Tibial nerve (tissue), 4 donors: ENCODE data around the gene PPP1R2B. TPM values are rescaled to one million over a fixed set of nuclear protein-coding genes. Genes with fewer than 3 reads are reported as not detected.
"Not testable (repeated sequence)": the region's sequence is repeated elsewhere in the genome, so short reads cannot be mapped to it uniquely, and the experiment has no call there.

Experiments used
- DNase-seq, 2 donors: peaks; one replicate each; pipeline ENCODE4 v3.0.0-alpha.2; 2019; ENCODE audit warnings: low spot score in 2 of 2
- H3K27ac ChIP-seq, 4 donors: fragments of 200-600 bp; sonication (generic) in 3 of 4; one replicate each; pipeline ENCODE4 v1.5.1; 2017 to 2019; ENCODE audit warnings: mild to moderate bottlenecking in 1 of 4
- H3K27me3 ChIP-seq, 2 donors: fragments of 200-600 bp; sonication (generic) in 1 of 2; one replicate each; pipeline versions ENCODE4 v1.5.1 to v1.6.0; 2017 to 2019
- H3K36me3 ChIP-seq, 3 donors: fragments of 200-600 bp; sonication (generic); one replicate each; pipeline ENCODE4 v1.5.1; 2018 to 2019
- H3K4me1 ChIP-seq, 4 donors: fragments of 200-600 bp; sonication (generic) in 3 of 4; one replicate each; pipeline ENCODE4 v1.5.1; 2017 to 2019
- H3K4me3 ChIP-seq, 4 donors: fragments of 200-600 bp; sonication (generic) in 3 of 4; one replicate each; pipeline ENCODE4 v1.5.1; 2017 to 2019; ENCODE audit warnings: mild to moderate bottlenecking in 1 of 4, moderate library complexity in 1 of 4
- H3K9me3 ChIP-seq, 4 donors: fragments of 200-600 bp; sonication (generic) in 3 of 4; one replicate each; pipeline ENCODE4 v1.5.1; 2017 to 2019
- EP300 ChIP-seq, 2 donors: sonication (generic); formaldehyde crosslinking; IDR thresholded peaks; one replicate each; pipeline ENCODE4 v1.6.1; 2017; ENCODE audit warnings: antibody characterized with exemption in 2 of 2, mild to moderate bottlenecking in 1 of 2
- POLR2A ChIP-seq, 2 donors: fragments of 450-650 bp; IDR thresholded peaks; one replicate each; pipeline ENCODE4 v1.6.1; 2017; ENCODE audit warnings: antibody characterized with exemption in 2 of 2, mild to moderate bottlenecking in 2 of 2, moderate library complexity in 2 of 2
- WGBS, 2 donors: methylation state at CpG; one replicate each; pipeline ENCODE4 v1.1.5; 2018; 5-methylcytosine and 5-hydroxymethylcytosine counted together
- total RNA-seq, 4 donors: library from RNA; depleted of rRNA; stranded (reverse); fragments of >200 nt; gene quantifications; one replicate each; pipeline ENCODE4 v1.1.0, GENCODE V29; 2016
- TF ChIP-seq, protein P1 (sequence below), 5 experiments: fragments of 200-600 bp in 3 of 5; fragments of 450-650 bp in 2 of 5; sonication (generic) in 3 of 5; IDR thresholded peaks; one replicate each; pipeline ENCODE4 v1.5.1; 2016 to 2019; ENCODE audit warnings: antibody characterized with exemption in 5 of 5, mild to moderate bottlenecking in 3 of 5, moderate library complexity in 2 of 5

The PPP1R2B gene
- total RNA-seq, 4 donors from 2014 or later: not detected

DNA sequence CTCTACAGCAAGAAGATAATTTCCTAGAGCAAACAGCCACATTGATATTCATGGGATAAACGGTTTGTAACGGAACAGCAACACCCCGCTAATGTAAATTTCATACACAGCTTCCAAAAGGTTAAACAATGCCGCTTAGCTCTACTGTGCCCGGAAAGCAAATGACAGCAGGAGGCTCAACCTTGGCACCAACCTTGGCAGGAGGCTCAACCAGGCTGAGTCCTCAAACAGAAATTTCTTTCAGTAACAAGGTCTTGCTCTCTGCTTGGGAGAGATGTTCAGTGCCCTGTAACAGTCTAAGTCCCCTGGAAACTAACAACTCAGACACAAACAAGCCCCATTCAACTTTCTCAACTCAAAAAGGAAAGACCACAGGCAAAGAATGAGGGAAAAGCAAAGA, 11.1 kb upstream of the PPP1R2B start:
- no peaks in the 10 kb centered on the region for H3K27me3 ChIP-seq
- no peaks in the 10 kb centered on the region for H3K9me3 ChIP-seq
- 59 to 64% methylated on average over 5 of the region's 5 CpGs for WGBS, 2 donors
- DNase-seq: no peak
- H3K4me3 ChIP-seq: no peak overlapping the region
- no peak overlapping the region for H3K27ac ChIP-seq
- H3K36me3 ChIP-seq: no peaks in the 10 kb centered on the region
- TF ChIP-seq EP300 (IDR thresholded peaks at IDR 0.05) (no peak), POLR2A (IDR thresholded peaks at IDR 0.05) (no peak)
- TF ChIP-seq, protein P1, sequence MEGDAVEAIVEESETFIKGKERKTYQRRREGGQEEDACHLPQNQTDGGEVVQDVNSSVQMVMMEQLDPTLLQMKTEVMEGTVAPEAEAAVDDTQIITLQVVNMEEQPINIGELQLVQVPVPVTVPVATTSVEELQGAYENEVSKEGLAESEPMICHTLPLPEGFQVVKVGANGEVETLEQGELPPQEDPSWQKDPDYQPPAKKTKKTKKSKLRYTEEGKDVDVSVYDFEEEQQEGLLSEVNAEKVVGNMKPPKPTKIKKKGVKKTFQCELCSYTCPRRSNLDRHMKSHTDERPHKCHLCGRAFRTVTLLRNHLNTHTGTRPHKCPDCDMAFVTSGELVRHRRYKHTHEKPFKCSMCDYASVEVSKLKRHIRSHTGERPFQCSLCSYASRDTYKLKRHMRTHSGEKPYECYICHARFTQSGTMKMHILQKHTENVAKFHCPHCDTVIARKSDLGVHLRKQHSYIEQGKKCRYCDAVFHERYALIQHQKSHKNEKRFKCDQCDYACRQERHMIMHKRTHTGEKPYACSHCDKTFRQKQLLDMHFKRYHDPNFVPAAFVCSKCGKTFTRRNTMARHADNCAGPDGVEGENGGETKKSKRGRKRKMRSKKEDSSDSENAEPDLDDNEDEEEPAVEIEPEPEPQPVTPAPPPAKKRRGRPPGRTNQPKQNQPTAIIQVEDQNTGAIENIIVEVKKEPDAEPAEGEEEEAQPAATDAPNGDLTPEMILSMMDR (IDR thresholded peaks at IDR 0.05): no peak
- H3K4me1 ChIP-seq: no peaks in the 10 kb centered on the region

DNA sequence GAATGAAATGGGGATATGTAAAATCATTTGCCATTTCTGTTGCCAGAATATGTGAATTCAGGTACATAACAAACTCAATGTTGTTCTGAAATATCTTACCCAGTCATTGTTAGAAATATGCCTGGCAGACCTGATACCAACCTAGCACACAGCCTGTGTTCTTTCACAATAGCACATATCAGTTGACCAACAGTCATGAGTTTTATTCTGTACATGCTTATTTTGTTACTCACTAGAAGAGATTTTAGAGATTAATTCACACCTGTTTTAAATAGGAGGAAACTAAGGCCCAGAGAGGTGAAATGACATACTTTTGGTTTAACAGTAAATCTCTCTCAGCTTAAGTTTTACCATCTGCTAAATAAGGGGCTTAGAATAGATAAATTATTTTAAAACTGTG, 8.4 kb upstream of the PPP1R2B start:
- no peak overlapping the region for H3K4me3 ChIP-seq
- no peaks in the 10 kb centered on the region for H3K4me1 ChIP-seq
- no peaks in the 10 kb centered on the region for H3K9me3 ChIP-seq
- TF ChIP-seq, protein P1 (IDR thresholded peaks at IDR 0.05): no peak
- TF ChIP-seq POLR2A (IDR thresholded peaks at IDR 0.05) (no peak), EP300 (IDR thresholded peaks at IDR 0.05) (no peak)
- no peaks in the 10 kb centered on the region for H3K27me3 ChIP-seq
- DNase-seq: no peak
- H3K27ac ChIP-seq: no peak overlapping the region
- no peaks in the 10 kb centered on the region for H3K36me3 ChIP-seq

DNA sequence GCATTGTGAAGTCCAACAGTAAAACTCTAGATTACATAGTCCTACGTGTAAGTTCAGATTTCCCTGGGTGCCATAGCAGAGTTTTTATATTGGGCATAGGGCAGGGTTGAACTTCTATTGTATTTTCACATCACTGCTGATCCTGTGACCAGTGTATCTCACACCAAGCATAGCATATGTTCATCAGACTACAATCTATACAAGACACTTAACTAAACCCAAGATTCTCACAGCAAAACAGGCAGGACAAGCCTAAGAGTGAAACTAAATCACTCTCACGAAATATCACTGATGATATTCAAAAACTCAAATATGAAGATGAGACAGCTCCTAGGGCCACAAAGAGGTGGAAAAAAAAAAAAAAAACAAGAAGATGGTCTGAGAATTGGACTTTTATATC, 3.2 kb upstream of the PPP1R2B start:
- Histone ChIP-seq H3K4me1 (no peaks in the 10 kb centered on the region), H3K9me3 (peaks cover 0 to 27% (median 0%) of the 10 kb centered on the region in 4 donors), H3K36me3 (no peaks in the 10 kb centered on the region), H3K4me3 (no peak overlapping the region), H3K27ac (no peak overlapping the region), H3K27me3 (no peaks in the 10 kb centered on the region)
- WGBS, 2 donors: 73 to 80% methylated on average over 2 of the region's 2 CpGs
- DNase-seq: no peak
- no peak for TF ChIP-seq EP300 (IDR thresholded peaks at IDR 0.05)
- TF ChIP-seq, protein P1 (IDR thresholded peaks at IDR 0.05): no peak
- no peak for TF ChIP-seq POLR2A (IDR thresholded peaks at IDR 0.05)

DNA sequence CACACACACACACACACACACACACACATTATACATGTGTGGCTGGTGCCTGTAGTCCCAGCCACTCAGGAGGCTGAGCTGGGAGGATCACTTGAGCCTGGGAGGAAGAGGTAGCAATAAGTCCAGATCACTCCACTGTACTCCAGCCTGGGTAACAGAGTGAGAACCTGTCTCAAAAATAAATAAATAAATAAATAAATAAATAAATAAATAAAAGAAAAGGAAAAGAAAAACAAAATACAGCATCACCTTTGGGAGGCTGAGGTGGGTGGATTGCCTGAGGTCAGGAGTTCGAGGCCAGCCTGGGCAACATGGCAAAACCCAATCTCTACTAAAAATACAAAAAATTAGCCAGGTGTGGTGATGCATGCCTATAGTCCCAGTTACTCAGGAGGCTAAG, 1.6 kb upstream of the PPP1R2B start:
- WGBS, 2 donors: 82 to 85% methylated on average over 1 of the region's 1 CpG
- not testable (repeated sequence) for DNase-seq, H3K4me3 ChIP-seq, H3K36me3 ChIP-seq, H3K4me1 ChIP-seq, H3K27me3 ChIP-seq, H3K27ac ChIP-seq
- H3K9me3 ChIP-seq: peaks cover 0 to 27% (median 0%) of the 10 kb centered on the region in 4 donors

DNA sequence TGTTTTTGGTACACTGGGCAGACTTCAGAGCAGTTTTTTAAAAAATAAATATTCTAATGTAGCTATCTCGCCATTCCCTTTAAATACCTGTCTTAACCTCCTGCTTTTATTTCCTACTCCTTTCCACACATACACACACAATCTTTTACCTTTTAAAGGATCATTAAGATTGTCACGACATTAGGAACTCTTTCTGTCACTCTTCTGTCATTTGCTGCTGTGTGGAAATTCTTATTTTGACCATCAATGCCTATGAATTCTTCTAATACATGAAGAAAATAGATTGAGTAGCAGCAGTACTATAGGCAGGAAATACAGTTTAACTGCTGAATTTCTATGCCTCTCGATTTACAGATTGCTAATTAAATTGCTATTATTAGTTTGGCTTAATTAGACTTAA, 1.8 kb downstream of the PPP1R2B start:
- H3K4me1 ChIP-seq: no peaks in the 10 kb centered on the region
- H3K9me3 ChIP-seq: peaks cover 0 to 41% (median 1%) of the 10 kb centered on the region in 4 donors
- no peaks in the 10 kb centered on the region for H3K27me3 ChIP-seq
- DNase-seq: no peak
- no peaks in the 10 kb centered on the region for H3K36me3 ChIP-seq
- 81 to 83% methylated on average over 3 of the region's 3 CpGs for whole genome bisulfite sequencing, 2 donors
- no peak overlapping the region for H3K4me3 ChIP-seq
- TF ChIP-seq, protein P1 (IDR thresholded peaks at IDR 0.05): no peak
- TF ChIP-seq EP300 (IDR thresholded peaks at IDR 0.05): no peak
- no peak for TF ChIP-seq POLR2A (IDR thresholded peaks at IDR 0.05)
- no peak overlapping the region for H3K27ac ChIP-seq

DNA sequence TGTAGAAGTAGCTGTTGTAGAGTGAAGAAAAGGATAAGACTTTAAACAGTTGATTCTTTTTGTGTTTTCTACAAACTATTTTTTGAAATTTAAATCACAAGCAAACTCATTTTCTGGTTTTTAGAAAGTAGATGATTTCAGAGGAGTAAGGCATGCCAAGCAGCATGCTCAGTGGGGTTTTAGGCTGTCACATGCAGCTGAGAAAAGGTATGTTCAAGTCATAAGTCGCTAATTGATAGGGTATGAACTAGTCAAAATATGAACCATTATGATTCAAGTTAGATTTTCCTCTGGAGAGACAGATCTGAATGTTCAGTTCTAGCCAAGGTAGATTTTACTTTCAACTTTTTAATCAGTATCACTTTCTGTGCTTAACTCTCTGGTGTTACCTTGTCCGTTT, 3.0 kb downstream of the PPP1R2B start:
- WGBS, 2 donors: 76 to 84% methylated on average over 2 of the region's 2 CpGs
- not testable (repeated sequence) for H3K36me3 ChIP-seq, H3K4me3 ChIP-seq, H3K27ac ChIP-seq, H3K27me3 ChIP-seq, DNase-seq, H3K4me1 ChIP-seq
- peaks cover 0 to 39% (median 1%) of the 10 kb centered on the region in 4 donors for H3K9me3 ChIP-seq
